GM12891 (cell line): ENCODE data around the gene C19orf81.

Experiments
- PAX5 ChIP-seq: IDR thresholded peaks from 2 replicates; pipeline ENCODE4 v1.6.1; 2011; ENCODE audit warnings: low read length, moderate library complexity, mild to moderate bottlenecking; ENCODE audit not compliant: insufficient read depth, severe bottlenecking
- POLR2A ChIP-seq: IDR thresholded peaks from 2 replicates; pipeline ENCODE4 v1.6.1; 2011; ENCODE audit warnings: low read depth, low read length, control low read depth
- POLR2AphosphoS5 ChIP-seq: IDR thresholded peaks from 2 replicates; pipeline ENCODE4 v1.6.1; 2011; ENCODE audit warnings: low read depth, low read length, control low read depth
- TAF1 ChIP-seq: IDR thresholded peaks from 2 replicates; pipeline ENCODE4 v1.6.1; 2011; ENCODE audit warnings: low read depth, low read length, control low read depth

DNA sequence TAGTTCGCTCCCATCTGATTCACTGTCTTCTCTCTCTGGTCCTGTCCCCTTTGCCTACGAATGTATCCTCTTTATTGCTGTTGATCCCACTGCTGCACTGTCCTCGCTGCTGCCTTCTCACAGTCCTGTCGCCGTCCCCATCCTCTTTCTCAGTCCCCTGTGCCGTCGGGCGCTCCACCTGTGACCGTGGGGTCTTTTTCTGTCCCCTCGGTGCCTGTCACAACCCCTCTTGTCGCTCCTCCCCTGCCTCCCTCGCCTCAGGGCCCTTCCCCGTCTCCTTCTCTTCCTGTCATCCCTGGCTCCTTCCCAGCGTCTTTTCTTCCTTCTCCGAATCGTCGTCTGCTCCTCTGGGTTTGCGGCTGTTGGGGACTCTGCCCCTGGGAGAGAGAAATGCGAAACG lies 41.9 kb upstream of the C19orf81 start:
- TF ChIP-seq POLR2A (no peak), POLR2AphosphoS5 (no peak), TAF1 (no peak), PAX5 (no peak)
